Lower leg skin (tissue), 3 donors: Measurements from ENCODE around the gene PSMB1.

ENCODE experiments used
- CTCF ChIP-seq, 3 donors: fragments of 450-650 bp; IDR thresholded peaks; one replicate each; pipeline ENCODE4 v1.5.1; 2016; ENCODE audit warnings: antibody characterized with exemption in 3 of 3, mild to moderate bottlenecking in 3 of 3, moderate library complexity in 2 of 3
- POLR2A ChIP-seq, 2 donors: fragments of 450-650 bp; IDR thresholded peaks; one replicate each; pipeline ENCODE4 v1.6.1; 2016 to 2017; ENCODE audit warnings: antibody characterized with exemption in 2 of 2, mild to moderate bottlenecking in 1 of 2, moderate library complexity in 1 of 2

GRCh38 chr6:170583756-170584180 is 30.7 kb upstream of the PSMB1 start:
- TF ChIP-seq CTCF (IDR thresholded peaks at IDR 0.05) (no peak), POLR2A (IDR thresholded peaks at IDR 0.05) (no peak)
